ENCODE measurements around the gene CHPF. TPM values are rescaled to one million over a fixed set of nuclear protein-coding genes. Genes with fewer than 3 reads are reported as not detected.

The CHPF gene
- total RNA-seq, 1 experiment from 2014 or later, result 26.4 TPM

GRCh38 chr2:219560893-219561178 is 17.2 kb upstream of the CHPF start:
- peak overlapping the region; percentile 64 for H3K27ac Mint-ChIP-seq (ENCODE audit: unreplicated experiment)
- intact Hi-C loops (cut with micrococcal nuclease; ENCODE audit: unreplicated experiment), result loop anchor here (5.0 kb wide), 1 partner anchor 36 kb away; the partner anchor contains the start of gene STK11IP

GRCh38 chr2:219560037-219560892 is 16.7 kb upstream of the CHPF start:
- no TSS peak for BruUV-seq (replicated peaks)
- Mint-ChIP-seq H3K36me3 (ENCODE audit: insufficient read depth, unreplicated experiment) (peaks cover 13% of the 10 kb centered on the region), H3K9me3 (ENCODE audit: unreplicated experiment) (no peaks in the 10 kb centered on the region), H3K27ac (ENCODE audit: unreplicated experiment) (peak overlapping the region; percentile 64), H3K27me3 (ENCODE audit: insufficient read depth, unreplicated experiment) (no peaks in the 10 kb centered on the region), H3K4me3 (ENCODE audit: unreplicated experiment) (no peak overlapping the region), H3K4me1 (ENCODE audit: low read depth, unreplicated experiment) (peaks cover 15% of the 10 kb centered on the region)
- peak; percentile 75 to 91 for TF ChIP-seq CTCF (IDR thresholded peaks at IDR 0.05; ENCODE audit: insufficient read depth in 1 of 2, low read depth in 1 of 2, low read length in 1 of 2, severe bottlenecking in 1 of 2, unreplicated experiment in 1 of 2)
- Histone ChIP-seq H3K27me3 (replicated peaks; ENCODE audit: control insufficient read depth, insufficient read depth, low read length) (no peaks in the 10 kb centered on the region; the same call in 1 of the 2 replicates), H3K4me3 (ENCODE audit: low read depth, low read length) (no peak overlapping the region), H3K4me1 (peaks cover 25% of the 10 kb centered on the region), H3K9me3 (no peaks in the 10 kb centered on the region), H3K36me3 (ENCODE audit: control insufficient read depth, insufficient read depth, low read length) (no peaks in the 10 kb centered on the region)
- peak in 1 of 2 experiments; percentile 33 for DNase-seq
- ChIA-PET CTCF (interaction anchor here (0.6 to 3.4 kb wide), 8 partner anchors 8 to 276 kb away, joined by 3 to 19 read pairs (median 6); partner anchors contain the start of genes CHPF, OBSL1 and TMEM198), POLR2A (interaction anchor here (0.6 to 1.0 kb wide), 3 partner anchors 11 to 37 kb away, joined by 3 to 6 read pairs (median 3); partner anchors contain the start of genes OBSL1 and STK11IP)
- intact Hi-C loops (cut with micrococcal nuclease; ENCODE audit: unreplicated experiment), result loop anchor here (5.0 kb wide), 1 partner anchor 37 kb away; the partner anchor contains the start of gene STK11IP

More at GRCh38 chr2:219560893-219561178, 17.2 kb upstream of the CHPF start:
- no peaks in the 10 kb centered on the region for H3K36me3 ChIP-seq (ENCODE audit: control insufficient read depth, insufficient read depth, low read length)
- DNase-seq, result no peak
- H3K9me3 ChIP-seq, result no peaks in the 10 kb centered on the region
- no peaks in the 10 kb centered on the region; the same call in 1 of the 2 replicates for H3K27me3 ChIP-seq (replicated peaks; ENCODE audit: control insufficient read depth, insufficient read depth, low read length)
- ChIA-PET CTCF (interaction anchor here (1.4 to 3.4 kb wide), 7 partner anchors 8 to 129 kb away, joined by 3 to 19 read pairs (median 8); partner anchors contain the start of genes CHPF, OBSL1 and TMEM198), POLR2A (interaction anchor here (0.9 to 1.5 kb wide), 3 partner anchors 8 to 37 kb away, joined by 3 to 6 read pairs (median 3); partner anchors contain the start of genes OBSL1 and STK11IP)
- Mint-ChIP-seq H3K4me3 (ENCODE audit: unreplicated experiment) (no peak overlapping the region), H3K36me3 (ENCODE audit: insufficient read depth, unreplicated experiment) (peaks cover 13% of the 10 kb centered on the region), H3K27me3 (ENCODE audit: insufficient read depth, unreplicated experiment) (no peaks in the 10 kb centered on the region), H3K9me3 (ENCODE audit: unreplicated experiment) (no peaks in the 10 kb centered on the region), H3K4me1 (ENCODE audit: low read depth, unreplicated experiment) (peaks cover 15% of the 10 kb centered on the region)
- H3K4me3 ChIP-seq (ENCODE audit: low read depth, low read length), result no peak overlapping the region
- H3K4me1 ChIP-seq, result peaks cover 25% of the 10 kb centered on the region
- BruUV-seq (replicated peaks), result no TSS peak
- TF ChIP-seq CTCF (IDR thresholded peaks at IDR 0.05; ENCODE audit: insufficient read depth in 1 of 2, low read depth in 1 of 2, low read length in 1 of 2, severe bottlenecking in 1 of 2, unreplicated experiment in 1 of 2), result no peak

- H3K4me1 Mint-ChIP-seq (ENCODE audit: low read depth, unreplicated experiment), result peaks cover 15% of the 10 kb centered on the region
- H3K27me3 ChIP-seq (replicated peaks; ENCODE audit: control insufficient read depth, insufficient read depth, low read length), result no peaks in the 10 kb centered on the region; the same call in 1 of the 2 replicates
- no peak for TF ChIP-seq CTCF (IDR thresholded peaks at IDR 0.05; ENCODE audit: insufficient read depth in 1 of 2, low read depth in 1 of 2, low read length in 1 of 2, severe bottlenecking in 1 of 2, unreplicated experiment in 1 of 2)
- no peaks in the 10 kb centered on the region for H3K9me3 Mint-ChIP-seq (ENCODE audit: unreplicated experiment)
- peaks cover 13% of the 10 kb centered on the region for H3K36me3 Mint-ChIP-seq (ENCODE audit: insufficient read depth, unreplicated experiment)
- ChIA-PET CTCF (interaction anchor here (2.0 to 3.4 kb wide), 3 partner anchors 10 to 16 kb away, joined by 7 to 19 read pairs (median 16); partner anchors contain the start of genes CHPF, OBSL1 and TMEM198), POLR2A (interaction anchor here (1.0 kb wide), 1 partner anchor 38 kb away, joined by 6 read pairs; the partner anchor contains the start of gene STK11IP)
- no peak for DNase-seq
- H3K27ac Mint-ChIP-seq (ENCODE audit: unreplicated experiment), result no peak overlapping the region
- no peaks in the 10 kb centered on the region for H3K9me3 ChIP-seq
- no TSS peak for BruUV-seq (replicated peaks)
- intact Hi-C loops (cut with micrococcal nuclease; ENCODE audit: unreplicated experiment), result no loop called here
- peaks cover 25% of the 10 kb centered on the region for H3K4me1 ChIP-seq
- no peaks in the 10 kb centered on the region for H3K27me3 Mint-ChIP-seq (ENCODE audit: insufficient read depth, unreplicated experiment)
- H3K4me3 ChIP-seq (ENCODE audit: low read depth, low read length), result no peak overlapping the region
- no peaks in the 10 kb centered on the region for H3K36me3 ChIP-seq (ENCODE audit: control insufficient read depth, insufficient read depth, low read length)
- no peak overlapping the region for H3K4me3 Mint-ChIP-seq (ENCODE audit: unreplicated experiment)
Observed at GRCh38 chr2:219559156-219559915, 15.7 kb upstream of the CHPF start.

All from Caco-2 (cell line).